Measurements from ENCODE around the gene CNGA4.
A peak's percentile ranks its signal among the peaks of the same experiment; 100 is the strongest.

Gene CNGA4

GRCh38 chr11:6238902-6239301 is at the start of gene CNGA4:
Gene CNGA4 (plus strand): TSS chr11:6239089. CDS start chr11:6239207, 118 bp downstream.
- peak; percentile 47 for DNase-seq

GRCh38 chr11:6191742-6192141 is 47.1 kb upstream of the CNGA4 start:
- DNase-seq = no peak

- DNase-seq = no peak
Measured at GRCh38 chr11:6194065-6194581, 44.8 kb upstream of the CNGA4 start.

GRCh38 chr11:6196396-6196795 is 42.5 kb upstream of the CNGA4 start:
- no peak for DNase-seq

GRCh38 chr11:6197466-6198200 is 41.3 kb upstream of the CNGA4 start:
- DNase-seq = no peak

GRCh38 chr11:6199174-6199810 is 39.6 kb upstream of the CNGA4 start, which contains the start of gene OR52W1:
Gene OR52W1 (plus strand): TSS chr11:6199224. CDS start chr11:6199224, 0 bp downstream.
- DNase-seq = no peak

- DNase-seq = no peak
Measured at GRCh38 chr11:6200975-6201374, 37.9 kb upstream of the CNGA4 start.

- no peak for DNase-seq
Measured at GRCh38 chr11:6201481-6201880, 37.4 kb upstream of the CNGA4 start.

GRCh38 chr11:6202041-6202440 is 36.8 kb upstream of the CNGA4 start:
- no peak for DNase-seq

GRCh38 chr11:6203327-6203726 is 35.6 kb upstream of the CNGA4 start:
- DNase-seq = no peak

- no peak for DNase-seq
Measured at GRCh38 chr11:6204706-6205105, 34.2 kb upstream of the CNGA4 start.

- no peak for DNase-seq
Measured at GRCh38 chr11:6205366-6205765, 33.5 kb upstream of the CNGA4 start, which contains the start of gene C11orf42. Gene C11orf42 (plus strand): TSS chr11:6205557. CDS start chr11:6205616, 59 bp downstream.

GRCh38 chr11:6206456-6207180 is 32.3 kb upstream of the CNGA4 start:
- no peak for DNase-seq

GRCh38 chr11:6209801-6210200 is 29.1 kb upstream of the CNGA4 start:
- DNase-seq = no peak

GRCh38 chr11:6210274-6210955 is 28.5 kb upstream of the CNGA4 start:
- DNase-seq = no peak

GRCh38 chr11:6214530-6214929 is 24.4 kb upstream of the CNGA4 start:
- DNase-seq = no peak

- no peak for DNase-seq
Measured at GRCh38 chr11:6216501-6216900, 22.4 kb upstream of the CNGA4 start.

GRCh38 chr11:6217722-6218121 is 21.2 kb upstream of the CNGA4 start:
- DNase-seq = no peak

GRCh38 chr11:6219359-6219758 is 19.5 kb upstream of the CNGA4 start:
- DNase-seq = no peak

- DNase-seq = no peak
Measured at GRCh38 chr11:6223854-6224253, 15.0 kb upstream of the CNGA4 start.

- DNase-seq = no peak
Measured at GRCh38 chr11:6224421-6224820, 14.5 kb upstream of the CNGA4 start.

GRCh38 chr11:6225024-6225423 is 13.9 kb upstream of the CNGA4 start:
- no peak for DNase-seq

- no peak for DNase-seq
Measured at GRCh38 chr11:6225896-6226295, 13.0 kb upstream of the CNGA4 start.

Data from DMS53 (cell line).